Hepatocyte (in vitro differentiated cells): ENCODE data around the gene EFCAB6.

ENCODE experiments used
- CTCF ChIP-seq: fragments of 200-600 bp; sonication (generic); IDR thresholded peaks from 2 replicates; pipeline ENCODE4 v1.5.1; 2016; ENCODE audit warnings: antibody characterized with exemption, mild to moderate bottlenecking; ENCODE audit not compliant: poor library complexity
- EZH2 ChIP-seq: fragments of 200-600 bp; sonication (generic); IDR thresholded peaks from 2 replicates; pipeline ENCODE4 v1.6.1; 2016; ENCODE audit warnings: antibody characterized with exemption, mild to moderate bottlenecking, borderline replicate concordance

- TF ChIP-seq CTCF, result no peak
- TF ChIP-seq EZH2, result no peak
Measured at GRCh38 chr22:43488937-43489336, 323.2 kb downstream of the EFCAB6 start.
